NCI-H774 (cell line): ENCODE measurements around the gene PBX1.

Experiments used
- DNase-seq: peaks from one replicate; lab custom pipeline; 2025; lab: John Stamatoyannopoulos, UW

PBX1 gene

GRCh38 chr1:164757625-164758024, 198.6 kb downstream of the PBX1 start:
- no peak for DNase-seq

- DNase-seq: no peak
Measured at GRCh38 chr1:164759144-164759920, 200.3 kb downstream of the PBX1 start.

DNA sequence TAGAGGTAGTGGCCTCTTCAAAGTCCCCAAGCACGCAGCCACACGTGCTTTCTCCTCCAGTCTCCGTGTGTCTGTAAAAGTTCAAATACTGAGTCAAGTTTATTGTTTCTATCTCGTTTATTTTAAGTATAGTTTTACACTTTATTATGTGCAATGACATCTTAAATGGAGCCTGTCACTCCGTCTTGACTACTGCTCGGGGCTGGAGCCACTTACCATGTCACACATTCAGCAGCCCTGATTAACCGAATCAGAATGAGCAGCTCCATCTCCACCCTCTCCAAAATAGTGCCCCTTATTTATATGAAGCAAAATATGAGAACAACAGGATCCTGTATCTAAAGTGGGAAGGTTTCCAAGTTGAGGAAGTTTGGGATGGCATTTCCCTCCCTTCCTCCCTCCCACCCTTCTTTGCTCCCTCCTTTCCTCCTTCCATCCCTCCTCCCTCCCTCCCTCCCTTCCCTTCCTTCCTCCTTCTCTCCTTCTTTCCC, 201.0 kb downstream of the PBX1 start:
- no peak for DNase-seq

- no peak for DNase-seq
Measured at GRCh38 chr1:164760569-164760968, 201.6 kb downstream of the PBX1 start.

GRCh38 chr1:164761009-164761408, 202.0 kb downstream of the PBX1 start:
- DNase-seq: no peak

- no peak for DNase-seq
Measured at GRCh38 chr1:164763098-164763497, 204.1 kb downstream of the PBX1 start.

GRCh38 chr1:164764333-164764732, 205.3 kb downstream of the PBX1 start:
- DNase-seq: no peak

DNA sequence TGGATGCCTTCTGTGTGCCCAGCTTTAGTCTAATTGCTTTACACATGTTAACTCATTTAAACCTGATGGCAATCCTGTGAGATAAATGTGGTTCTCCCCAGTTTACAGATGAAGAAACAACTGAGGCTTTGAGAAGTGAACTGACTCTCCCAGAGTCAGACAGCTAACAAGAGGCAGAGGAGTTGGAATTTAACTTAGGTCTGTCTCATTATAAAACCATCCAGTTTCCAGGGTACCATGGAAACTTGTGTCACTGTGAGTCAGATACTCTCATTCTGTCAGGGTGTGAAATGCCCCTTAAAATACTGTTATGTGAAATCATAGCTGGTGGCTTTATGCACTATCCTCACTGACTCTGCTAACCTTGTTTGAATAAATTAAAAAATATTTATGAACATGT, 206.6 kb downstream of the PBX1 start:
- DNase-seq: no peak

- DNase-seq: no peak
Measured at GRCh38 chr1:164765992-164766720, 207.2 kb downstream of the PBX1 start.

- DNase-seq: no peak
Measured at GRCh38 chr1:164767752-164768402, 208.9 kb downstream of the PBX1 start.

- DNase-seq: no peak
Measured at GRCh38 chr1:164768619-164769018, 209.6 kb downstream of the PBX1 start.

- DNase-seq: no peak
Measured at GRCh38 chr1:164769486-164770130, 210.6 kb downstream of the PBX1 start.

DNA sequence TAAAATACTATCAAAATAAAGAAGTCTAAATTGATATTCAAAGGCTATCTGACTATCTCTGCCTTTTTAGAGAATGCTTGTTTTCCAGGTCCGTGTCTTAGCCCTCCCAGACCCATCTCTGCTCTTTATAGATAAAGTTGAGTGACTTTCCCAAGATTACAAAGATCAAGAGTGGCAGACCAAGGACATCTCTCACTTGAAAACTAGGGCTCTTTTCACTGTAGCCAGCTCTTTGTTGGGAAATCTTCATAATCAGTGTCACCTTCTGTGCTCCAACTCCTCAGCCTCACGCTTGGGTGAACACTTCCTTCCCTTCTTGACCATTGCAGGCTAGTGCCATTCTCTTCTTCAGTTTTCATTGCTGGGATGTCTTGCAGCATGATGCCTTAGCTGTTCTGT, 211.1 kb downstream of the PBX1 start:
- DNase-seq: no peak

DNA sequence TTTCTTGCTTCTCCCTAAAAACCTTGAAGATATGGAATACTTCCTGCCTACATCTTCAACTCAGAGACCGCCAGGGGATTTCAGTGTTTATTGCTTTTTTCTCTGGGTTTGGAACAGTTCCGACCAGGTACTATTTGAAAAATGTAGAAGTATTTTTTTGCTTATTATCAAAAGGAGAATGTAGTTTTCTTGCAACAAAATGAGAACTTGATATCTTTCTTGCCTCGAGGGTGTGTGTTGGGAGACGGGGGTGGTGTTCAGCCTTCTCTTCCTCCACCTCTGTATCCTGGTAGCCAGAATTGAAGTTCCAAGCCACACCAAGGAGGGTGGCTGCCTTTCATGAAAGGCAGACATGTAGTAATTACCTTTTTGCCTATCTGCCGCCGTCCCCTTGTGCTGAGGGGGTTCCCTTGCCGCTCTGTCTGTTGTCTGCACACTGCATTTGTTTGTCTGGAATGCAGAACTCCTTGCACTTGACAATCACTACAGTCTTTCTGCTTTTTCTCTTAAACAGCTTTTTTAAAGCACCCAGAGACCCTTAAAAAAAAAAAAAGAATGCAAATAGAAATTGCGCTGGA, 212.1 kb downstream of the PBX1 start:
- DNase-seq: no peak

DNA sequence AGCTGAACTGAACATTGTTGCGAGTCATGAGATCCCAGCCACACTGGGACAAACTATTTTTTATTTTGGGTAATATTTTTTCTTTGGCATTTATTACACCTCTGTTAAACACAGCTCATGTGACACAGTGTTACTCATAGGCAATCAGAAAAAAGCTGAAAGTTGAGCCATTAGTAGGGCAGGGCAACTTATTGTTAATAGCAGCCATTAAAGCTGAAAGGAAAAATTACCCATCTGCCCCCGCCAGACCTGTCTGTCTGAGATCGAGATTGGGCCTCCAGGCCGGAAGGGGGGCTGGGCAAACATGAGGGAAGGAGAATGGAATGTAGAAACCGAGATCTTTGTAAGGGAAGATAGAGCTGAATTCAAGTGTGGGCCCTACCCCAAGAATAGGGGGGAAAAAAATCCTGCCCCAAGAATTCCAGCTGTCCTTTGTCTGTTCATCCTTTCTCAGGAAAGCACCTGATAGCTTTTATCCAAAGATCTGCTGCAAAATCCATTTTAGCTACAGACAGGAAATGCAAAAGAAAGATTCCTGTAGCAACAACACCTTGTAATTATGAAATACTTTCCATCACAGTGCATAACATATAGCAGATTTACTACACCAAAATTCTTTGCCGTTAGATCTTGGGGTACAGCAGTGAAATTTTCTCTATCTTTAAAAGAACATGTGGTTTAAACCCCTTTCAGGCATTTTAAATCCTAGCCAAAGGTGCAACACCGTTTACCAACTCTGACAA, 212.8 kb downstream of the PBX1 start:
- DNase-seq: no peak

DNA sequence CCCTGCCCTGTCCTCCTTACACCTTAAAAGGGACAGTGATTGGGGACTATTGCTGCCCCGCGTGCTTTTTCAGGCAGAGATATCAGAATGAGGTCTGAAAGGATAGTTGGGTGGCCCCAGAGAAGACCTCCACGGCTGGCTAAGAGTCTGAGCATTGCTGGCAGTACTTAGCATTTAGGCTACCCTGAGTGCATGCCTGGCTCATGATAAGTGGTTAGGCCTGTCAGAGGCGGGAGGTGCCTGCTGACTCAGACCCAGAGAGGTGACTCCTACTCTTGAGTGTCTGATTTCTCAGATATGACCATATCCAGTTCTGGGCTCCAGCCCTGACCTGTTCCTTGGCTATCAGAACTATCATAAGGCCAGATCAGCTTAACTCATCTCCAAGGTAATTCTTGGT, 213.7 kb downstream of the PBX1 start:
- peak; percentile 24 for DNase-seq

DNA sequence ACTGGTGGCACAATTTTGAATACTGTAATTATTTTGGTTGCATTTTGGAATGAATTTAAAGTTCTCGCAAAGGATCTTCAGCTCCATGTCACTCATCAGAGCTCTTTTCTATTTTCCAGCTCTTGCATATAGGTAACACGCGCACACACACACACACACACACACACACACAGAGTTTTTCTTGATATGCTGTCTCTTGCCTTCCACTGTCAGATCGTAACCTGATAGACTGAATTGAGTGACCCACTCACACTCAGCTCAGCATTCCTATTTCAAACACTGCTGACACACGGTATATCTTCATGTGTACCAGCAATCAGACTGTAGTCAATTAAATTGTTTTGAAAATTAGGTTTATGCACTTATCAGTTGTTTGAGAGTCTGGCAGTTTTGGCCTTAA, 214.1 kb downstream of the PBX1 start:
- no peak for DNase-seq

DNA sequence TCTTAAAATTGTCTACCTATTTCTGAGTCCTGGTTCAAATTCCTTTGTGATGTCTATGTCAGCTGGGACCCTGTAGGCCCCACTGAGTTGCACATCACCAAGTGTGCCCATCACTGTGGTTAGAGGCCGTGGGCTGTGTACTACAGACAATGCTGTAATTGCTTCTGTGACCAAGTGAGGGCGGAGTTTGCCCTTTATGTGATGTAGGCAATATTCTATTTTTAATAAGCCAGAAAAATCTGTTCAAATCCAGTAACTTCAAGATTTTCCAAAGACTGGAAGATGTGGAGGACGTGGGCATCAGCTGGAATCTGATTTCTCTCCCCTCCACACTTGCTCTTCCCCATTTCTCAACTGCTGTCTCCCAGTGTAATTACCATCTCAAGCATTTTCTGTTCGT, 215.4 kb downstream of the PBX1 start:
- no peak for DNase-seq

DNA sequence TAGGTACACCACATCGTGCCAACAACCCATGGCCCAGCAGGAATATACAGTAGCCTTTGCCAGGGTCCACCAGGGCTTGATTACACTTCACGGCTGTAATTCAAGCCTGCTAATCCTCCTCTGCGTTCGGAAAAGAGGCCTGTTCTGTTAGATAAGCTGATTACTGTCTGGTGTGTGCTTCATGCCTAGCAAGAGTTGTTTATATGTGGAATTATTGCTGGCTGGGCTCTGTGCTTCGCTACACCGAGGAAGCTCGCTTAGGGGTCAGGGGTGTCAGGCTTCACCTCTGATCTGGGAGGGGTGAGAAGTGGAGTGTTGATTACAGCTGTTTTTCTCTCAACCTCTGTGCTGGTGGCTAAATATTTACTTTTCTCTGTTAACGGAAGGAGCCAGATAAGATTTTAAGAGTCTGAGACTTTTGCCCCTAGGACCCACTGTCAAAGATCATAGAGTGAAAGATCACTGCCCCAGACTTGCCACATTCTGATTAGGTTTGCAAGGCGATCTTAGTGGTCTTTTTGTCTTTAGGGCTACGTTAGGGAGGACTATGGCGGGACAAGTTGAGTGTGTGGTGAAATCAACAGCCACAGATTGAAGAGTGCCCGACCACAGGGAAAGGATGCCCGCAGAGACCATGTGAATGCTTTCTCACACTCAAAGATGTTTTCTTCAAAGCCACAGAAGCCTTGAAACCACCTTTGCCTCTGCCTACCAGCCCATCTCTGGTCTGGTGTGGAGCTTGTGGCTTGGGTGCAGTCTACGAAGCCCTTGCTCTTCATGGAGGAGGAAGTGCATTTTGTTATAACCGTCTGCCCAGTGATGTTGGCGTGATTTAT, 216.1 kb downstream of the PBX1 start:
- no peak for DNase-seq

- DNase-seq: no peak
Measured at GRCh38 chr1:164777518-164777917, 218.5 kb downstream of the PBX1 start.
